ENCODE measurements around the gene CA10.

GRCh38 chr17:52148288-52148968 lies 10.1 kb downstream of the CA10 start:
- no peak for TF ChIP-seq CTCF (IDR thresholded peaks at IDR 0.05)
- TF ChIP-seq POLR2AphosphoS5 (IDR thresholded peaks at IDR 0.05), result no peak
- TF ChIP-seq POLR2A (IDR thresholded peaks at IDR 0.05), result no peak
- no peak for TF ChIP-seq EP300 (IDR thresholded peaks at IDR 0.05)

Data from gastroesophageal sphincter (tissue), 3 donors.